Measurements from ENCODE around the gene SLC39A3. TPM values are rescaled to one million over a fixed set of nuclear protein-coding genes. Genes with fewer than 3 reads are reported as not detected.

SLC39A3 gene
- total RNA-seq, 3 donors from 2014 or later = 15.5 to 20.9 (median 19.2) TPM

DNA sequence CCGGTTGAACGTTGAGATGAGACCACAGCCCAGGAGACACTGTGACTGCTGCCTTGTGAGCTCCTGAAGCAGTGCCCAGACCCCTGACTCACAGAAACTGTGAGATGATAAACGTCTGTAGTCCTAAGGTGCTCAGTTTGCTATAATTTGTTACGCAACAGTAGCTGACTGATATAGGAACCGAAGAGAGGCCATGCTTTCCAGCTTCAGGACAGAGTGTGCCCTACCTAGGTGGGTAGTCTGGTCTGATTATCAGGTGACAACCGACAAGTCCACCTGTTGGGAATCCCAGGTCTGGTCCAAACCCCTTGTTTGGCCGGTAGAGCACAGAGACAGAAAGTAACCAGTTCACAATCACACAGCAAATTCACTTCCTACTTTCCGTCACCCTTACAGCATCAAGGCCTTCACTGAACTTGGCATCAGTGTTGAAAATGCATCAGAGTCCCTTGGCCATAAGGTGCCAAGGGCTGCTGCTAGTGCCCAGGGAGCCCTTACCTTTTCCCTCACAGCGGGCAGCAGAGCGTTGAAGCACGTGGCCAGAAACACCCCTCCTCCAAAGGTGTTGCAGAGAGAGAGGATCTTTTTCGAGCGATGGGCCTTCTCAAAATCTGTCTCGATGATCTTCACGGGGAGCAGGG lies 3.1 kb downstream of the SLC39A3 start:
- DNase-seq = no peak
- intact Hi-C loops (cut with DNase I, micrococcal nuclease) = no loop called here
- TF ChIP-seq CTCF (IDR thresholded peaks at IDR 0.05) = no peak
- H3K4me3 ChIP-seq = no peak overlapping the region
- peaks cover 13% of the 10 kb centered on the region for H3K4me1 ChIP-seq (ENCODE audit: low read depth)
- ATAC-seq = no peak
- H3K9me3 ChIP-seq = no peaks in the 10 kb centered on the region
- H3K36me3 ChIP-seq (ENCODE audit: low read depth) = no peaks in the 10 kb centered on the region

DNA sequence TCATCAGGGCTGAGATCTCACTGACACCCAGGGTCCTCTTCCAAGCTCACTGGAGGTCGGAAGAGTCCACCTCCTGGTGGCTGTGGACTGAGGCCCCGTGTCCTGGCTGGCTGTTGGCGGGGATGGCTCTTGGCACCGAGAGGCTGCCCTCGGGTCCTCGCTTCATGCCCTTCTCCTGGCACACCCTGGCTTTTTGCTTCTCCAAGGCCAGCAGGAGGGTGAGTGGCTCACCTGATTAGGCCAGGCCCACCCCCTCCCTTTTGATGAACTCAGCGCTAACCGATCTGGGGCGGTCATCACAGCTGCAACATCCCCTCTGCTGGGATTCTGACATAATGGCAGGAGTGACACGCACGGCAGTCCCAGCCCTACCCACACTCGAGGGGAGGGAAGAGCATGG lies 4.4 kb downstream of the SLC39A3 start:
- Histone ChIP-seq H3K4me1 (ENCODE audit: low read depth) (peaks cover 13% of the 10 kb centered on the region), H3K9me3 (no peaks in the 10 kb centered on the region), H3K4me3 (no peak overlapping the region), H3K36me3 (ENCODE audit: low read depth) (no peaks in the 10 kb centered on the region)
- no peak for ATAC-seq
- intact Hi-C loops (cut with DNase I, micrococcal nuclease) = no loop called here
- no peak for TF ChIP-seq CTCF (IDR thresholded peaks at IDR 0.05)
- DNase-seq = no peak

DNA sequence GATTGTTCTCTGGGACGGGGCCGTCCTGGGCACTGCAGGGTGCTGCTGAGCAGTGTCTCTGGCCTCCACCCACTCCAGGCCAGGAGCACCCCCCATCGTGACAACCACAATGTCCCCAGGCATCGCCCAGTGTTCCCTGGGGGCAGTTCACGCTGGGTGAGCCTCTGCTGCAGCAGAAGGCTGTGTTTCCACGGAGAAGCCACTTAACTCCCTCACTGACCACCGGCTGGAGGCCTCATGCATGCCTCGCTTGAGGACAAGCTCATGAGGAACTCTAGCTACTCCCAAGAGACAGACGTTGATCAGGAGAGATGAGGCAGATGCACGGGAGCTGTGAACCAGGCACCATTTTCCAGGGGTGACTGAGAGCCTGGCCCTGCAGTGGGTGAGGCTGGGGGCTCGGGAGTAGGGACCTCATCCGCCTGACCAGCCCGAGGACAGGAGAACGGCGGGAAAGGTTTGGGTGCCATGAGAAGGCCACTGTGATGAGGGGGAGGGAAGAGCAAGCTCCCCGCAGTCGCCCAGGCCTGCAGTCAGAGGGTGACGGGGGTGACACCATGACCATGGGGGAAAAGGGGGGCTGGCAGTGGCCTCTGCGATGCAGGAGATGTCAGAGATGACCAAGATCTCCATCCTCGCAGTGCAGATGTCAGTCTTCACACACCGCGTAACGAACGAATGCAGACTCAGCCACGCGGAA lies 5.1 kb downstream of the SLC39A3 start:
- DNase-seq (no peak), ATAC-seq (no peak)
- intact Hi-C loops (cut with DNase I, micrococcal nuclease) = no loop called here
- Histone ChIP-seq H3K4me3 (no peak overlapping the region), H3K36me3 (ENCODE audit: low read depth) (no peaks in the 10 kb centered on the region), H3K9me3 (no peaks in the 10 kb centered on the region), H3K4me1 (ENCODE audit: low read depth) (peaks cover 13% of the 10 kb centered on the region)
- no peak for TF ChIP-seq CTCF (IDR thresholded peaks at IDR 0.05)

DNA sequence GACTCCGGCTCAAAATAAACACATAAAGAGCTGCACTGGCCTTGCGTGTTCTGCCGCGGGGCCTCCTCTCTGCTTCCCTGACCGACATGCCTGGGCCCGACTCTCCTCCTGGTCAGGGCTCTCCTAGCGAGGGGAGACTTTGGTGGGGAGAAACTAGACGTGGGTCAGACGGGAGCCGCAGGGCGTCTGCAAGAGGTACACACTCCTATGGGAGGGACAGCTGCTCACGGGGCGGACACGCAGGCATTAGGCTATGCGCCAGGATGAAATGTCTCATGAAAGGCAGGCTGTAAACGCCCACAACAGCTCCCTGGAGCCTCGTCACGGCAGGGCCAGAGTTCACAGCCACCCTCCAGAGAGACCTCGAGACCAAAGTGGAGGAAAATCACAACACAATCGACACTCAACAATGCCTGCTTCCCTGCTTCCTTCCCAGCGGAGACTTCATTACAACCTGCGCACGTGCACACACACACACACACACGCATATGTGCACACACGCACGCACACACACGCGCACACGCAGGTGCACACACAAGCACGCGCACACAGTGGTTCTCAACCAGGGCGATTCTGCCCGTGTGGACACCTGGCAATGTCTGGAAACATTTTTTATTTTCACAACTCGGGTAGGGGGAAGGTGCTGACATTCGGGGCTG lies 5.8 kb downstream of the SLC39A3 start:
- intact Hi-C loops (cut with DNase I, micrococcal nuclease) = no loop called here
- no peak for TF ChIP-seq CTCF (IDR thresholded peaks at IDR 0.05)
- Histone ChIP-seq H3K4me1 (ENCODE audit: low read depth) (peaks cover 9% of the 10 kb centered on the region), H3K4me3 (no peak overlapping the region), H3K9me3 (no peaks in the 10 kb centered on the region), H3K36me3 (ENCODE audit: low read depth) (no peaks in the 10 kb centered on the region)
- peak; percentile 80 for ATAC-seq
- DNase-seq = peak in 2 of 3 donors; percentile 19 to 48

DNA sequence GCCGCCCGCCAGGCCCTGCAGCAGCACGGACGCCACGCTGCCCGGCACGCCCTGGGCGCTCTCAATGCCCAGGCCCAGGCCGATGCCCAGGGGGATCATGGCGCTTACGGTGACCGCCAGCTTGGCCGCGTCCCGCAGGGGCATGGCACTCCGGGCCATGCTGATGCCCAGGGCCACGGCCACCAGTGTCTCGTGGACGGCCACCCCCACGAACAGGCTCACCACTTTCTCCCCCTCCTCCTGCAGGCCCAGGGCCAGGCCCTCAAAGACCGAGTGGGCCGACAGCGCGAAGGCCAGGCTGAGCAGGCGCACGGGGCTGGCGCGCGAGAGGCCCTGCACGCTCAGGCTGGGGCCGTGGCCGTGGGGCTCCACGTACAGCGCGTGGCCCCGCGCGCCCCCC lies 6.9 kb downstream of the SLC39A3 start:
- TF ChIP-seq CTCF (IDR thresholded peaks at IDR 0.05) = no peak
- no peak for ATAC-seq
- H3K4me1 ChIP-seq (ENCODE audit: low read depth) = no peaks in the 10 kb centered on the region
- no peaks in the 10 kb centered on the region for H3K9me3 ChIP-seq
- intact Hi-C loops (cut with DNase I, micrococcal nuclease) = no loop called here
- DNase-seq = no peak
- H3K4me3 ChIP-seq = no peak overlapping the region
- H3K36me3 ChIP-seq (ENCODE audit: low read depth) = no peaks in the 10 kb centered on the region

All from mucosa of descending colon (tissue), 3 donors.